ENCODE results near the gene BCAS3.

GRCh38 chr17:61279476-61280145 is 602.0 kb downstream of the BCAS3 start:
- TF ChIP-seq POLR2A (IDR thresholded peaks at IDR 0.05; ENCODE audit: low read depth, low read length) (no peak), TAF1 (IDR thresholded peaks at IDR 0.05; ENCODE audit: borderline replicate concordance, low read depth, low read length) (no peak), POLR2AphosphoS5 (IDR thresholded peaks at IDR 0.05; ENCODE audit: low read depth, low read length) (no peak)
